SK-N-SH treated with all-trans-retinoic acid at 6 μM for 48 hours (cell line): Measurements from ENCODE around the gene LPP.

ENCODE experiments used
- ATAC-seq: fragments of 200-7000 bp; cut with Tn5 transposase; 3 replicates; pipeline ENCODE4 v1.9.1; 2020; ENCODE audit warnings: mild to moderate bottlenecking, moderate library complexity
- BACH2 ChIP-seq: fragments of 250-450 bp; sonication (Bioruptor Pico); IDR thresholded peaks from 2 replicates; pipeline ENCODE4 v1.9.0; 2021; ENCODE audit warnings: mild to moderate bottlenecking, borderline replicate concordance
- CREB5 ChIP-seq: fragments of 250-450 bp; sonication (Bioruptor Pico); IDR thresholded peaks from 2 replicates; pipeline ENCODE4 v1.5.1; 2020; ENCODE audit warnings: low read depth, mild to moderate bottlenecking, moderate library complexity
- CSDC2 ChIP-seq: fragments of 250-450 bp; sonication (Bioruptor Pico); IDR thresholded peaks from 2 replicates; pipeline ENCODE4 v1.5.0; 2020; ENCODE audit warnings: mild to moderate bottlenecking, moderate library complexity
- CSRNP3 ChIP-seq: fragments of 250-450 bp; sonication (Bioruptor Pico); IDR thresholded peaks from 2 replicates; pipeline ENCODE4 v1.5.1; 2021; ENCODE audit warnings: mild to moderate bottlenecking, moderate library complexity
- ESRRG ChIP-seq: fragments of 250-450 bp; sonication (Bioruptor Pico); IDR thresholded peaks from 2 replicates; pipeline ENCODE4 v1.6.1; 2021; ENCODE audit warnings: mild to moderate bottlenecking
- GLIS3 ChIP-seq: fragments of 250-450 bp; sonication (Bioruptor Pico); IDR thresholded peaks from 2 replicates; pipeline ENCODE4 v1.5.0; 2020; ENCODE audit warnings: mild to moderate bottlenecking, moderate library complexity
- ISL1 ChIP-seq: fragments of 250-450 bp; sonication (Bioruptor Pico); IDR thresholded peaks from 2 replicates; pipeline ENCODE4 v2.1.2; 2022; ENCODE audit warnings: mild to moderate bottlenecking, moderate library complexity
- OSR1 ChIP-seq: fragments of 250-450 bp; sonication (Bioruptor Pico); IDR thresholded peaks from 2 replicates; pipeline ENCODE4 v1.8.0; 2022; ENCODE audit warnings: moderate library complexity, mild to moderate bottlenecking, inconsistent platforms
- POU6F1 ChIP-seq: fragments of 250-450 bp; sonication (Bioruptor Pico); IDR thresholded peaks from 2 replicates; pipeline ENCODE4 v1.8.0; 2021; ENCODE audit warnings: low read depth, mild to moderate bottlenecking, moderate library complexity, borderline replicate concordance
- PPARA ChIP-seq: fragments of 250-450 bp; sonication (Bioruptor Pico); IDR thresholded peaks from 2 replicates; pipeline ENCODE4 v1.5.0; 2020; ENCODE audit warnings: mild to moderate bottlenecking, borderline replicate concordance
- RARB ChIP-seq: fragments of 250-450 bp; sonication (Bioruptor Pico); IDR thresholded peaks from 2 replicates; pipeline ENCODE4 v1.8.0; 2021; ENCODE audit warnings: mild to moderate bottlenecking, moderate library complexity
- SNAI2 ChIP-seq: fragments of 250-450 bp; sonication (Bioruptor Pico); IDR thresholded peaks from 2 replicates; pipeline ENCODE4 v1.5.0; 2020; ENCODE audit warnings: mild to moderate bottlenecking, moderate library complexity
- TCF4 ChIP-seq: fragments of 250-450 bp; sonication (Bioruptor Pico); IDR thresholded peaks from 2 replicates; pipeline ENCODE4 v1.8.0; 2021; ENCODE audit warnings: mild to moderate bottlenecking, moderate library complexity, borderline replicate concordance
- TSHZ2 ChIP-seq: fragments of 250-450 bp; sonication (Bioruptor Pico); IDR thresholded peaks from 2 replicates; pipeline ENCODE4 v1.5.0; 2020; ENCODE audit warnings: mild to moderate bottlenecking, moderate library complexity
- ZFP3 ChIP-seq: fragments of 250-450 bp; sonication (Bioruptor Pico); IDR thresholded peaks from 2 replicates; pipeline ENCODE4 v1.5.0; 2020; ENCODE audit warnings: mild to moderate bottlenecking, moderate library complexity
- ZFP30 ChIP-seq: fragments of 450-650 bp; formaldehyde crosslinking; IDR thresholded peaks from 2 replicates; pipeline ENCODE4 v1.5.0; 2022; ENCODE audit warnings: mild to moderate bottlenecking, moderate library complexity
- ZNF565 ChIP-seq: fragments of 450-650 bp; formaldehyde crosslinking; conservative IDR thresholded peaks from 2 replicates; pipeline ENCODE4 v1.5.0; 2020; ENCODE audit warnings: low read depth, mild to moderate bottlenecking, moderate library complexity
- ZNF70 ChIP-seq: fragments of 450-650 bp; formaldehyde crosslinking; IDR thresholded peaks from 2 replicates; pipeline ENCODE4 v1.5.0; 2020; ENCODE audit warnings: mild to moderate bottlenecking, moderate library complexity
- ZNF8 ChIP-seq: fragments of 450-650 bp; formaldehyde crosslinking; IDR thresholded peaks from 2 replicates; pipeline ENCODE4 v1.5.0; 2020; ENCODE audit warnings: mild to moderate bottlenecking, moderate library complexity

LPP gene

GRCh38 chr3:188378786-188379185 is 224.8 kb downstream of the LPP start:
- ATAC-seq: no peak
- TF ChIP-seq PPARA (CRISPR knock-in tag): no peak
- TF ChIP-seq TSHZ2 (CRISPR knock-in tag): no peak
- no peak for TF ChIP-seq TCF4 (CRISPR knock-in tag)
- TF ChIP-seq ZNF70 (CRISPR knock-in tag): no peak
- TF ChIP-seq ESRRG (CRISPR knock-in tag): no peak
- TF ChIP-seq ZNF565: no peak
- TF ChIP-seq SNAI2: no peak
- no peak for TF ChIP-seq POU6F1 (CRISPR knock-in tag)
- TF ChIP-seq OSR1: no peak
- no peak for TF ChIP-seq GLIS3
- TF ChIP-seq ZFP3 (CRISPR knock-in tag): no peak
- TF ChIP-seq ZNF8 (CRISPR knock-in tag): no peak
- TF ChIP-seq CREB5 (CRISPR knock-in tag): no peak

- TF ChIP-seq ZNF8 (CRISPR knock-in tag) (no peak), ZFP3 (CRISPR knock-in tag) (no peak), CSDC2 (no peak), ESRRG (CRISPR knock-in tag) (no peak), CREB5 (CRISPR knock-in tag) (no peak), RARB (no peak), PPARA (CRISPR knock-in tag) (no peak), POU6F1 (CRISPR knock-in tag) (no peak), BACH2 (CRISPR knock-in tag) (no peak), ISL1 (CRISPR knock-in tag) (no peak), ZNF565 (no peak), CSRNP3 (CRISPR knock-in tag) (no peak), TSHZ2 (CRISPR knock-in tag) (no peak), ZFP30 (CRISPR knock-in tag) (no peak), OSR1 (no peak)
- TF ChIP-seq, all 23 proteins: peak for 0
- no peak for ATAC-seq
Observed at GRCh38 chr3:188380252-188380651, 226.3 kb downstream of the LPP start.
